VCaP (cell line): ENCODE measurements around the gene PAFAH1B2.
A peak's percentile ranks its signal among the peaks of the same experiment; 100 is the strongest.

ENCODE experiments used
- H3K27ac ChIP-seq: fragments of 450-650 bp; 2 replicates; pipeline ENCODE4 v1.5.1; 2017
- TF ChIP-seq, protein P1 (sequence below): fragments of 450-650 bp; conservative IDR thresholded peaks from 2 replicates; pipeline ENCODE4 v1.5.1; 2017; ENCODE audit warnings: mild to moderate bottlenecking, moderate library complexity

The PAFAH1B2 gene

GRCh38 chr11:117219455-117219854, 75.4 kb downstream of the PAFAH1B2 start:
- H3K27ac ChIP-seq: no peak overlapping the region
- TF ChIP-seq, protein P1, sequence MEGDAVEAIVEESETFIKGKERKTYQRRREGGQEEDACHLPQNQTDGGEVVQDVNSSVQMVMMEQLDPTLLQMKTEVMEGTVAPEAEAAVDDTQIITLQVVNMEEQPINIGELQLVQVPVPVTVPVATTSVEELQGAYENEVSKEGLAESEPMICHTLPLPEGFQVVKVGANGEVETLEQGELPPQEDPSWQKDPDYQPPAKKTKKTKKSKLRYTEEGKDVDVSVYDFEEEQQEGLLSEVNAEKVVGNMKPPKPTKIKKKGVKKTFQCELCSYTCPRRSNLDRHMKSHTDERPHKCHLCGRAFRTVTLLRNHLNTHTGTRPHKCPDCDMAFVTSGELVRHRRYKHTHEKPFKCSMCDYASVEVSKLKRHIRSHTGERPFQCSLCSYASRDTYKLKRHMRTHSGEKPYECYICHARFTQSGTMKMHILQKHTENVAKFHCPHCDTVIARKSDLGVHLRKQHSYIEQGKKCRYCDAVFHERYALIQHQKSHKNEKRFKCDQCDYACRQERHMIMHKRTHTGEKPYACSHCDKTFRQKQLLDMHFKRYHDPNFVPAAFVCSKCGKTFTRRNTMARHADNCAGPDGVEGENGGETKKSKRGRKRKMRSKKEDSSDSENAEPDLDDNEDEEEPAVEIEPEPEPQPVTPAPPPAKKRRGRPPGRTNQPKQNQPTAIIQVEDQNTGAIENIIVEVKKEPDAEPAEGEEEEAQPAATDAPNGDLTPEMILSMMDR: no peak

DNA sequence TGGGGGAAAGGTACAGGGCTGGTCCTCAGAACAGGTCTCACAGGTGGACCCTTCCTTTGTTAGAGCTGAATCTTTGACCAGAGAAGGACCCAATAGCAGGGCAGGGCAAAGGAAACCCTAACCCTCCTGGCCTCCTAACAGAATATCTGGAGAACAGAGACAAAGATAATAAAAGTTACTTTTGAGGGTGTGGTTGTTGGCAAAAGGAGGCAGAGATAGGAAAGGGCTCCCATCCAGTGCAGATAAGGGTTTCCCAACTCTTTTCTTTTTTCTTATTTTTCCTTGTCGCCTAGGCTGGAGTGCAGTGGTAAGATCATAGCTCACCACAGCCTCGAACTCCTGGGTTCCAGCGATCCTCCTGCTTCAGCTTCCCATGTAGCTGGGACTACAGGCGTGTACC, 75.9 kb downstream of the PAFAH1B2 start:
- no peak overlapping the region for H3K27ac ChIP-seq
- TF ChIP-seq, protein P1: no peak

DNA sequence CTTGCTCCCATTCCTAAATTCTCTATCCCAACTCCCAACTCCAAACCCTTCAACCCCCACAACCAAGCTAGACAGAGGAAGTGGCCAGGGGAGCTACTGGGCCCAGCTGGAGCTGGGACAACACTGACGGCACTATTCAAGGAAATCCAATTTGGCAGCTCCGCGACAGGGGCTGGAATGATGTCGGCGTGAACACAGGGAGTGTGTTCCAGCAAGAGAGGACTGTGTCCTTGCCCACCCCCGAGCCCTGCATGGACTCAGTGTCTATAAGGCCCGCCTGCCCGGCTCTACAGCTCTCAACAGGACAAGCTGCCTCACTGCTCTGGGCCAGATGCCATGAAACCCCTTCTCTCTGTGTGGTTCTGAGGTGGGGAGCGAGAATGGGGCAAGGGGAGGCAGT, 76.5 kb downstream of the PAFAH1B2 start:
- H3K27ac ChIP-seq: peak overlapping the region; percentile 34; the same call in 1 of the 2 replicates
- TF ChIP-seq, protein P1: no peak

- peak overlapping the region; percentile 34 for H3K27ac ChIP-seq
- TF ChIP-seq, protein P1: no peak
These were observed 77.1 kb downstream of the PAFAH1B2 start for GRCh38 chr11:117220999-117221774.

GRCh38 chr11:117221775-117222517, 77.9 kb downstream of the PAFAH1B2 start:
- TF ChIP-seq, protein P1: no peak
- H3K27ac ChIP-seq: peak overlapping the region; percentile 34

DNA sequence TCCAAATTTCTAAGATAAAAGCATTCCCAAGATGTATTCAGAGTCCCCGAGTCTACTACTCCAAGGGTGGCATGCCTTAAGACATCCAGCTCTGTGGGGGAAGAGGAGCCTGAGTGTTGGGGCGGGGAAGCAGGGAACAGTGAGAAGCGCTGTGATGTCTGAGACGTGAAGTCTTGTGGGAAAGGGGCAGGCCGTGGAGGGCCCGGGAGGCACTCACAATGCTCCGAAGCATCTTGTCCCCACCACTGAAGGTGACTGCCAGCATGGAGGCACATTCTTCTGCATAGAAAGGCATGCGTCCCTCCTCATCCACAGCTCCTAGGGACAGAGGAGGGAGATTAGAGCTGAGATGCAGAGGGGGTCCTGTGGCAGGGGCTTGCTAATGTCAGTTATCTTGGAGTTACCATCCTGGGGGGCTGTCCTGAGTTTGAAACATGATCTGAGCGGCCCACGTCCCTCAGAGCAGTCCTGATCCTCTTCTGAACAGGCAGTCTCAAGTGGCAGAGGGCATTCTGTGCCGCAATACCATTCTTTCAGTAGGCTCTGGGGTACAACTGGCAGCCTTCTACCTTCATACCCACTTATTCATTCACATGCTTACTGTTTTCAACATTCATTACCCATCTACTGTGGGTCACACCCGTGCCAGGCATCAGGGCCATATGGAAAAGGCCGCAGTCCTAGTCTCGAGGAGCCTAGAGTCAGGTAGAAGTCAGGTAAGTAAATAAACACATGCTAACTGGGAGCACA, 79.1 kb downstream of the PAFAH1B2 start:
- H3K27ac ChIP-seq: peak overlapping the region; percentile 34
- TF ChIP-seq, protein P1: no peak
